Panc1 (cell line): ENCODE results near the gene PSG6.
"Not testable (repeated sequence)": the region's sequence is repeated elsewhere in the genome, so short reads cannot be mapped to it uniquely, and the experiment has no call there.

Source experiments
- TF ChIP-seq, protein P1 (sequence below): fragments of 450-650 bp; IDR thresholded peaks from 2 replicates; pipeline ENCODE4 v1.5.1; 2017; ENCODE audit warnings: mild to moderate bottlenecking
- TF ChIP-seq, protein P2 (sequence below), 2 experiments: IDR thresholded peaks; 2 replicates each; pipeline ENCODE4 v1.6.1; 2011 to 2012; ENCODE audit warnings: low read depth in 2 of 2, control low read depth in 1 of 2, low read length in 1 of 2, mild to moderate bottlenecking in 1 of 2, moderate library complexity in 1 of 2; ENCODE audit not compliant: insufficient read depth in 1 of 2

GRCh38 chr19:42913516-42913915 is 4.2 kb downstream of the PSG6 start:
- TF ChIP-seq, protein P1, sequence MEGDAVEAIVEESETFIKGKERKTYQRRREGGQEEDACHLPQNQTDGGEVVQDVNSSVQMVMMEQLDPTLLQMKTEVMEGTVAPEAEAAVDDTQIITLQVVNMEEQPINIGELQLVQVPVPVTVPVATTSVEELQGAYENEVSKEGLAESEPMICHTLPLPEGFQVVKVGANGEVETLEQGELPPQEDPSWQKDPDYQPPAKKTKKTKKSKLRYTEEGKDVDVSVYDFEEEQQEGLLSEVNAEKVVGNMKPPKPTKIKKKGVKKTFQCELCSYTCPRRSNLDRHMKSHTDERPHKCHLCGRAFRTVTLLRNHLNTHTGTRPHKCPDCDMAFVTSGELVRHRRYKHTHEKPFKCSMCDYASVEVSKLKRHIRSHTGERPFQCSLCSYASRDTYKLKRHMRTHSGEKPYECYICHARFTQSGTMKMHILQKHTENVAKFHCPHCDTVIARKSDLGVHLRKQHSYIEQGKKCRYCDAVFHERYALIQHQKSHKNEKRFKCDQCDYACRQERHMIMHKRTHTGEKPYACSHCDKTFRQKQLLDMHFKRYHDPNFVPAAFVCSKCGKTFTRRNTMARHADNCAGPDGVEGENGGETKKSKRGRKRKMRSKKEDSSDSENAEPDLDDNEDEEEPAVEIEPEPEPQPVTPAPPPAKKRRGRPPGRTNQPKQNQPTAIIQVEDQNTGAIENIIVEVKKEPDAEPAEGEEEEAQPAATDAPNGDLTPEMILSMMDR, result not testable (repeated sequence)
- TF ChIP-seq, protein P2, sequence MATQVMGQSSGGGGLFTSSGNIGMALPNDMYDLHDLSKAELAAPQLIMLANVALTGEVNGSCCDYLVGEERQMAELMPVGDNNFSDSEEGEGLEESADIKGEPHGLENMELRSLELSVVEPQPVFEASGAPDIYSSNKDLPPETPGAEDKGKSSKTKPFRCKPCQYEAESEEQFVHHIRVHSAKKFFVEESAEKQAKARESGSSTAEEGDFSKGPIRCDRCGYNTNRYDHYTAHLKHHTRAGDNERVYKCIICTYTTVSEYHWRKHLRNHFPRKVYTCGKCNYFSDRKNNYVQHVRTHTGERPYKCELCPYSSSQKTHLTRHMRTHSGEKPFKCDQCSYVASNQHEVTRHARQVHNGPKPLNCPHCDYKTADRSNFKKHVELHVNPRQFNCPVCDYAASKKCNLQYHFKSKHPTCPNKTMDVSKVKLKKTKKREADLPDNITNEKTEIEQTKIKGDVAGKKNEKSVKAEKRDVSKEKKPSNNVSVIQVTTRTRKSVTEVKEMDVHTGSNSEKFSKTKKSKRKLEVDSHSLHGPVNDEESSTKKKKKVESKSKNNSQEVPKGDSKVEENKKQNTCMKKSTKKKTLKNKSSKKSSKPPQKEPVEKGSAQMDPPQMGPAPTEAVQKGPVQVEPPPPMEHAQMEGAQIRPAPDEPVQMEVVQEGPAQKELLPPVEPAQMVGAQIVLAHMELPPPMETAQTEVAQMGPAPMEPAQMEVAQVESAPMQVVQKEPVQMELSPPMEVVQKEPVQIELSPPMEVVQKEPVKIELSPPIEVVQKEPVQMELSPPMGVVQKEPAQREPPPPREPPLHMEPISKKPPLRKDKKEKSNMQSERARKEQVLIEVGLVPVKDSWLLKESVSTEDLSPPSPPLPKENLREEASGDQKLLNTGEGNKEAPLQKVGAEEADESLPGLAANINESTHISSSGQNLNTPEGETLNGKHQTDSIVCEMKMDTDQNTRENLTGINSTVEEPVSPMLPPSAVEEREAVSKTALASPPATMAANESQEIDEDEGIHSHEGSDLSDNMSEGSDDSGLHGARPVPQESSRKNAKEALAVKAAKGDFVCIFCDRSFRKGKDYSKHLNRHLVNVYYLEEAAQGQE (IDR thresholded peaks at IDR 0.05; ENCODE audit: insufficient read depth in 1 of 2, low read depth in 2 of 2, low read length in 1 of 2), result not testable (repeated sequence)
